ENCODE measurements around the gene NR2C2AP.
"Not testable (repeated sequence)": the region's sequence is repeated elsewhere in the genome, so short reads cannot be mapped to it uniquely, and the experiment has no call there.

The NR2C2AP gene

DNA sequence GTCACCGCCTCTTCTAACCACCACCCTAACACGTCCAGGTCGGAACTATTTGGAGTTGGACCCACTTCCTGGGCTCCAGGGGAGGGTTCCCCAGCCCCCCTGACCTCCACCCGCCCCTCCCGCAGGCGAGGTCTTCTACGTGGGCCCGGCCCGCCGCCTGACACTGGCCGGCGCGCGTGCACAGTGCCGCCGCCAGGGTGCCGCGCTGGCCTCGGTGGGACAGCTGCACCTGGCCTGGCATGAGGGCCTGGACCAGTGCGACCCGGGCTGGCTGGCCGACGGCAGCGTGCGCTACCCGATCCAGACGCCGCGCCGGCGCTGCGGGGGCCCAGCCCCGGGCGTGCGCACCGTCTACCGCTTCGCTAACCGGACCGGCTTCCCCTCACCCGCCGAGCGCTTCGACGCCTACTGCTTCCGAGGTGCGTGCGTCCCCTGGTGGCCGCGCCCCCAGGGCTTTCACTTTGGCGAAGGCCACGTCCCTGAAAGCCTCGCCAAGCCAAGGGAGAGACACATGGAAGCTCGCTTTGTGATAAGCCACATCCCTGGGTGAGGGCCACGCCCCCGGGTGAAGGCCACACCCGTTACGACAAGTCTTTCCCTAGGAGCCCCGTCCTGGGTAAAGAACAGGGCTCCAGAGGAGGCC, 21.8 kb upstream of the NR2C2AP start:
- peak overlapping the region; percentile 43 for H3K4me3 ChIP-seq (ENCODE audit: low read depth, low read length)
- TF ChIP-seq CTCF (IDR thresholded peaks at IDR 0.05; ENCODE audit: low read depth, low read length), result peak; percentile 70

- no peak for TF ChIP-seq CTCF (IDR thresholded peaks at IDR 0.05; ENCODE audit: low read depth, low read length)
- no peak overlapping the region for H3K4me3 ChIP-seq (ENCODE audit: low read depth, low read length)
These were observed 21.1 kb upstream of the NR2C2AP start for GRCh38 chr19:19224150-19224851.

- no peak overlapping the region for H3K4me3 ChIP-seq (ENCODE audit: low read depth, low read length)
- no peak for TF ChIP-seq CTCF (IDR thresholded peaks at IDR 0.05; ENCODE audit: low read depth, low read length)
These were observed 20.4 kb upstream of the NR2C2AP start for GRCh38 chr19:19223636-19224035.

DNA sequence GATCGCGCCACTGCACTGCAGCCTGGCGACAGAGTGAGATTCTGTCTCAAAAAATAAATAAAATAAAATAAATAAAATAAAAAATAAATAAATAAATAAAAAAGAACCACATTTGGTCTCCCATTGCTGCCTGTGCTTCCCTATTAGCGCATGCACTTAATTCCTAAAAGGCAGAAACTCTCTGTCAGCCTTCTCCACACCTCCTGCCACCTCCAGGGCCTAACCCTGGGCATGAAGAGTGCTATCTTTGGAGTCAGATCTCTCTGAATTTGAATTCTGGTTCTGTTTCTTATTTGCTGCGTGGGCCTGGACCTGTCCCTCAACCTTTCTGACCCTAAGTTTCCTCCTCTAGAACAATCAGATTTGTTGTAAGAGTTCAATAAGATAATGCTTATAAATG, 19.8 kb upstream of the NR2C2AP start:
- no peak overlapping the region for H3K4me3 ChIP-seq (ENCODE audit: low read depth, low read length)
- no peak for TF ChIP-seq CTCF (IDR thresholded peaks at IDR 0.05; ENCODE audit: low read depth, low read length)

DNA sequence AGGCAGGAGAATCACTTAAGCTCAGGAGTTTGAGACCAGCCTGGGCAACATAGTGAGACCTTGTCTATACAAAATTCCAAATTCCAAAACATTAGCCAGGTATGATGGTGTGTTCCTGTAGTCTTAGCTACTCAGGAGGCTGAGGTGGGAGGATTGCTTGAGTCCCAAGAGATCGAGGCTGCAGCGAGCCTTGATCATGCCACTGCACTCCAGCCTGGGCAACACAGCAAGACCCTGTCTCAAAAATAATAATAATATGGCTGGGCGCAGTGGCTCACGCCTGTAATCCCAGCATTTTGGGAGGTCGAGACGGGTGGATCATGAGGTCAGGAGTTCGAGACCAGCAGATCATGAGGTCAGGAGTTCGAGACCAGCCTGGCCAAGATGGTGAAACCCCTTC, 17.8 kb upstream of the NR2C2AP start:
- not testable (repeated sequence) for H3K4me3 ChIP-seq (ENCODE audit: low read depth, low read length)

GRCh38 chr19:19218911-19219310, 15.7 kb upstream of the NR2C2AP start:
- no peak for TF ChIP-seq CTCF (IDR thresholded peaks at IDR 0.05; ENCODE audit: low read depth, low read length)

GRCh38 chr19:19217099-19217498, 13.9 kb upstream of the NR2C2AP start:
- H3K4me3 ChIP-seq (ENCODE audit: low read depth, low read length), result no peak overlapping the region
- TF ChIP-seq CTCF (IDR thresholded peaks at IDR 0.05; ENCODE audit: low read depth, low read length), result no peak

More at GRCh38 chr19:19218911-19219310, 15.7 kb upstream of the NR2C2AP start:
- H3K4me3 ChIP-seq (ENCODE audit: low read depth, low read length), result no peak overlapping the region

Measured in WI38 (cell line).